ENCODE data around the gene SCNN1G.
"Not testable (repeated sequence)": the region's sequence is repeated elsewhere in the genome, so short reads cannot be mapped to it uniquely, and the experiment has no call there.

SCNN1G gene

DNA sequence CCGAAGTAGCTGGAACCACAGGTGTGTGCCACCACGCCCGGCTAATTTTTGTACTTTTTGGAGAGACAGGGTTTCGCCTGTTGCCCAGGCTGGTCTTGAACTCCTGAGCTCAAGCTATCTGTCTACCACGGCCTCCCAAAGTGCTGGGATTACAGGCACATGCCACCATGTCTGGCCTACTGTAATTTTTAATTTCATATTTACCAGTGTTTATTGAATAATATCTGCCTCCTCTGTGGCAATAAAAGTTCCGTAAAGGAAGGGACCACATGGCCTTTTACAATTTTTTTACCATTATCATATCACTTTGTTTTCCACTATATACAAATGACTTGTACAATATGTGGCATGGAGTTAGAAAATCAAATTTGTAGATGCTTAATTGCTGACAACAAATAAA is 41.0 kb upstream of the SCNN1G start:
- ATAC-seq (ENCODE audit: insufficient read depth, low read depth) (no peak), DNase-seq (no peak)
- Histone ChIP-seq H3K4me3 (ENCODE audit: low read depth in 1 of 2, low read length in 2 of 2) (no peak overlapping the region), H3K9ac (ENCODE audit: low read depth, low read length) (no peak overlapping the region), H3K9me3 (ENCODE audit: insufficient read depth, low read length, severe bottlenecking) (no peaks in the 10 kb centered on the region), H3K4me2 (ENCODE audit: insufficient read depth, low read length) (no peak overlapping the region), H3K79me2 (ENCODE audit: insufficient read depth, low read length) (peaks cover 75% of the 10 kb centered on the region), H3K36me3 (ENCODE audit: insufficient read depth, low read length) (no peaks in the 10 kb centered on the region), H3K27me3 (ENCODE audit: insufficient read depth, low read length, poor library complexity) (no peaks in the 10 kb centered on the region), H3K27ac (ENCODE audit: low read length) (no peak overlapping the region), H3K4me1 (ENCODE audit: insufficient read depth, low read length) (peaks cover 12% of the 10 kb centered on the region), H4K20me1 (ENCODE audit: insufficient read depth, low read length) (peaks cover 53% of the 10 kb centered on the region), H2AFZ (ENCODE audit: low read depth, low read length) (no peak overlapping the region)
- TF ChIP-seq, protein P1, sequence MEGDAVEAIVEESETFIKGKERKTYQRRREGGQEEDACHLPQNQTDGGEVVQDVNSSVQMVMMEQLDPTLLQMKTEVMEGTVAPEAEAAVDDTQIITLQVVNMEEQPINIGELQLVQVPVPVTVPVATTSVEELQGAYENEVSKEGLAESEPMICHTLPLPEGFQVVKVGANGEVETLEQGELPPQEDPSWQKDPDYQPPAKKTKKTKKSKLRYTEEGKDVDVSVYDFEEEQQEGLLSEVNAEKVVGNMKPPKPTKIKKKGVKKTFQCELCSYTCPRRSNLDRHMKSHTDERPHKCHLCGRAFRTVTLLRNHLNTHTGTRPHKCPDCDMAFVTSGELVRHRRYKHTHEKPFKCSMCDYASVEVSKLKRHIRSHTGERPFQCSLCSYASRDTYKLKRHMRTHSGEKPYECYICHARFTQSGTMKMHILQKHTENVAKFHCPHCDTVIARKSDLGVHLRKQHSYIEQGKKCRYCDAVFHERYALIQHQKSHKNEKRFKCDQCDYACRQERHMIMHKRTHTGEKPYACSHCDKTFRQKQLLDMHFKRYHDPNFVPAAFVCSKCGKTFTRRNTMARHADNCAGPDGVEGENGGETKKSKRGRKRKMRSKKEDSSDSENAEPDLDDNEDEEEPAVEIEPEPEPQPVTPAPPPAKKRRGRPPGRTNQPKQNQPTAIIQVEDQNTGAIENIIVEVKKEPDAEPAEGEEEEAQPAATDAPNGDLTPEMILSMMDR (IDR thresholded peaks at IDR 0.05; ENCODE audit: borderline replicate concordance, extremely low read depth, low read length, poor library complexity, severe bottlenecking) = no peak
- TF ChIP-seq EZH2 (IDR thresholded peaks at IDR 0.05; ENCODE audit: borderline replicate concordance, low read depth, low read length, severe bottlenecking) = no peak

DNA sequence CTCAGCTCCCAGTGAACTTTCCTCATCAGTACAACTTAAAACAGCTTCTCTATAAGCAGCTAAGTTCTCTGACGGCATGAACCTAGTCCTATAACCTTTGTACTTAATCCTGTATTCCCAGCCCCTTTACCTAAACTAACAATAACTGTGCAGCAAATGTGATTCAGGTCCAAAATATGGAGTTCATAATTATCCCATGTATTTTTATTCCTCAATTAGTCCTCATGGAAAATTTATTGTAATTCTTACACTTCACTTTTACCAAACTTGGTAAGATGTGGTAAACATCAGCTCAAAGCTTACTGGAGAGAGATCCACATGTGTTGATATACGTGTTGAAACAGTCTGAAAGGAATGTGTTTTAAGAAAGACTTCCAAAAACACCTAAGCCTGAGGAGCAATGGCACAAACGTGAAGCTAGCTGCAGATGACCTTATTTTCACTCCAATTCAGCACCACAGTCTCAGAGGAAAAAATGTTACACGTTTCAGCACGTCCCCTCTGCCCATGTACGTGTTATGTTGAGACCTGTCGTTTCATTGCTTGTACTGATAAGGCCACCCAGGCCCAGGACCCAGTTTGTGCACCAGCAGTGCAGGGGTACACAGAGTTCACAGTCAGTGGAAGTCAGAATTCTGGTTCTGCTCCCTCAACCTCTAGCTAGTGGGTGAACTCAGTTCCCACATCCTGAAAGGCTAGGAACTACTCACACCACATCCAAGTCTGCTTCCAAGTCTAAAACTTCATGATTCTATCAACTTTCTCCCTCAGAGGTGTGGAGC is 40.4 kb upstream of the SCNN1G start:
- H3K36me3 ChIP-seq (ENCODE audit: insufficient read depth, low read length) = no peaks in the 10 kb centered on the region
- DNase-seq = no peak
- H3K9me3 ChIP-seq (ENCODE audit: insufficient read depth, low read length, severe bottlenecking) = no peaks in the 10 kb centered on the region
- no peak overlapping the region for H3K27ac ChIP-seq (ENCODE audit: low read length)
- no peak overlapping the region for H3K9ac ChIP-seq (ENCODE audit: low read depth, low read length)
- peaks cover 16% of the 10 kb centered on the region for H3K4me1 ChIP-seq (ENCODE audit: insufficient read depth, low read length)
- H3K4me2 ChIP-seq (ENCODE audit: insufficient read depth, low read length) = no peak overlapping the region
- no peak for ATAC-seq (ENCODE audit: insufficient read depth, low read depth)
- peaks cover 47% of the 10 kb centered on the region for H4K20me1 ChIP-seq (ENCODE audit: insufficient read depth, low read length)
- TF ChIP-seq EZH2 (IDR thresholded peaks at IDR 0.05; ENCODE audit: borderline replicate concordance, low read depth, low read length, severe bottlenecking) = no peak
- TF ChIP-seq, protein P1 (IDR thresholded peaks at IDR 0.05; ENCODE audit: borderline replicate concordance, extremely low read depth, low read length, poor library complexity, severe bottlenecking) = no peak
- H2AFZ ChIP-seq (ENCODE audit: low read depth, low read length) = no peak overlapping the region
- peaks cover 73% of the 10 kb centered on the region for H3K79me2 ChIP-seq (ENCODE audit: insufficient read depth, low read length)
- H3K27me3 ChIP-seq (ENCODE audit: insufficient read depth, low read length, poor library complexity) = no peaks in the 10 kb centered on the region
- no peak overlapping the region for H3K4me3 ChIP-seq (ENCODE audit: low read depth in 1 of 2, low read length in 2 of 2)

DNA sequence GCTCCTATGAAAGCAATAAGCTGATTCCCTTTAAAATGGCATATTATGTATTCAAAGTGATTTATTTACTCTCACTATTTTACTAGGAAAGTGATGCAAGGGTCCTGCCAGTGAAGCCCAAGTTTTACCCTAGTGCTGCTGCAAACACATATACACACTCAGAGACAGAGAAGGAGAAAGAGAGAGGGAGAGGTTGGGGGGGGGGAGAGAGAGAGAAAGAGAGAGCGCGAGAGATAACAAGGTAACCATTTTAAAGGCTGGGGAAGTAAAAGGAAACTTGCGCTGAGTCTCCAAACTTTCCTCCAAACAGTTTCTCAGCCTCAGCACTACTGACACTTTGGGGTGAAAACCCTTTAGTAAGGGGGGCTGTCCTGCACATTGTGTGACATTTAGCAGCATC is 39.2 kb upstream of the SCNN1G start:
- Histone ChIP-seq H3K27ac (ENCODE audit: low read length) (no peak overlapping the region), H3K4me2 (ENCODE audit: insufficient read depth, low read length) (no peak overlapping the region), H3K4me3 (ENCODE audit: low read depth in 1 of 2, low read length in 2 of 2) (no peak overlapping the region), H3K4me1 (ENCODE audit: insufficient read depth, low read length) (peaks cover 28% of the 10 kb centered on the region), H3K9ac (ENCODE audit: low read depth, low read length) (no peak overlapping the region), H3K79me2 (ENCODE audit: insufficient read depth, low read length) (peaks cover 81% of the 10 kb centered on the region), H3K9me3 (ENCODE audit: insufficient read depth, low read length, severe bottlenecking) (no peaks in the 10 kb centered on the region), H3K27me3 (ENCODE audit: insufficient read depth, low read length, poor library complexity) (no peaks in the 10 kb centered on the region), H4K20me1 (ENCODE audit: insufficient read depth, low read length) (peaks cover 48% of the 10 kb centered on the region), H2AFZ (ENCODE audit: low read depth, low read length) (no peak overlapping the region), H3K36me3 (ENCODE audit: insufficient read depth, low read length) (no peaks in the 10 kb centered on the region)
- no peak for DNase-seq
- ATAC-seq (ENCODE audit: insufficient read depth, low read depth) = no peak
- TF ChIP-seq EZH2 (IDR thresholded peaks at IDR 0.05; ENCODE audit: borderline replicate concordance, low read depth, low read length, severe bottlenecking) = no peak
- TF ChIP-seq, protein P1 (IDR thresholded peaks at IDR 0.05; ENCODE audit: borderline replicate concordance, extremely low read depth, low read length, poor library complexity, severe bottlenecking) = no peak

DNA sequence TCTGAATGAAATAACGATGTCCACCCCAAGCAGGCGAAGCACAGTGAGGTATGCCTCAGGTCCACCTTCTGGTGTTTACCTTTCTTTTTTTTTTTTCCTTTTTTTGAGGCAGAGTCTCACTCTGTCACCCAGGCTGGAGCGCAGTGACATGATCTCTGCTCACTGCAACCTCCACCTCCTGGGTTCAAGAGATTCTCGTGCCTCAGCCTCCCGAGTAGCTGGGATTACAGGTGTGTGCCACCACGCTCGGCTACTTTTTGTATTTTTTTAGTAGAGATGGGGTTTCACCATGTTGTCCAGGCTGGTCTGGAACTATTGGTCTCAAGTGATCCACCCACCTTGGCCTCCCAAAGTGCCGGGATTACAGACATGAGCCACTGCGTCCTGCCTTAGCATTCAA is 38.2 kb upstream of the SCNN1G start:
- ATAC-seq (ENCODE audit: insufficient read depth, low read depth); H3K27ac ChIP-seq (ENCODE audit: low read length); H3K9ac ChIP-seq (ENCODE audit: low read depth, low read length); H3K36me3 ChIP-seq (ENCODE audit: insufficient read depth, low read length); DNase-seq; H3K9me3 ChIP-seq (ENCODE audit: insufficient read depth, low read length, severe bottlenecking); H3K4me2 ChIP-seq (ENCODE audit: insufficient read depth, low read length); H3K27me3 ChIP-seq (ENCODE audit: insufficient read depth, low read length, poor library complexity); H2AFZ ChIP-seq (ENCODE audit: low read depth, low read length); H3K4me3 ChIP-seq (ENCODE audit: low read depth in 1 of 2, low read length in 2 of 2): not testable (repeated sequence)
- Histone ChIP-seq H3K4me1 (ENCODE audit: insufficient read depth, low read length) (peaks cover 31% of the 10 kb centered on the region), H3K79me2 (ENCODE audit: insufficient read depth, low read length) (peaks cover 79% of the 10 kb centered on the region), H4K20me1 (ENCODE audit: insufficient read depth, low read length) (peaks cover 45% of the 10 kb centered on the region)
